ENCODE data around the gene MAMDC2.
A peak's percentile ranks its signal among the peaks of the same experiment; 100 is the strongest.
"Not testable (repeated sequence)": the region's sequence is repeated elsewhere in the genome, so short reads cannot be mapped to it uniquely, and the experiment has no call there.

Gene MAMDC2

GRCh38 chr9:70204743-70205142 lies 161.1 kb downstream of the MAMDC2 start:
- not testable (repeated sequence) for DNase-seq (ENCODE audit: low read depth in 2 of 2)

GRCh38 chr9:70205366-70206020 lies 161.8 kb downstream of the MAMDC2 start:
- no peak for DNase-seq (ENCODE audit: low read depth in 2 of 2)

GRCh38 chr9:70217029-70217428 lies 173.4 kb downstream of the MAMDC2 start:
- no peak for DNase-seq (ENCODE audit: low read depth in 2 of 2)

- DNase-seq (ENCODE audit: low read depth in 2 of 2), result no peak
Measured at GRCh38 chr9:70218767-70219166, 175.1 kb downstream of the MAMDC2 start.

- DNase-seq (ENCODE audit: low read depth in 2 of 2), result no peak
Measured at GRCh38 chr9:70220216-70220615, 176.6 kb downstream of the MAMDC2 start.

GRCh38 chr9:70222354-70222753 lies 178.7 kb downstream of the MAMDC2 start:
- no peak for DNase-seq (ENCODE audit: low read depth in 2 of 2)

- DNase-seq (ENCODE audit: low read depth in 2 of 2), result no peak
Measured at GRCh38 chr9:70228118-70228517, 184.5 kb downstream of the MAMDC2 start.

- no peak for DNase-seq (ENCODE audit: low read depth in 2 of 2)
Measured at GRCh38 chr9:70228611-70229010, 185.0 kb downstream of the MAMDC2 start.

GRCh38 chr9:70229026-70229425 lies 185.4 kb downstream of the MAMDC2 start:
- DNase-seq (ENCODE audit: low read depth in 2 of 2), result no peak

- no peak for DNase-seq (ENCODE audit: low read depth in 2 of 2)
Measured at GRCh38 chr9:70229579-70229978, 185.9 kb downstream of the MAMDC2 start.

GRCh38 chr9:70232476-70232875 lies 188.8 kb downstream of the MAMDC2 start:
- no peak for DNase-seq (ENCODE audit: low read depth in 2 of 2)

- DNase-seq (ENCODE audit: low read depth in 2 of 2), result not testable (repeated sequence)
Measured at GRCh38 chr9:70234208-70234607, 190.6 kb downstream of the MAMDC2 start.

- DNase-seq (ENCODE audit: low read depth in 2 of 2), result not testable (repeated sequence)
Measured at GRCh38 chr9:70245952-70246351, 202.3 kb downstream of the MAMDC2 start.

GRCh38 chr9:70250221-70250620 lies 206.6 kb downstream of the MAMDC2 start:
- DNase-seq (ENCODE audit: low read depth in 2 of 2), result no peak

- DNase-seq (ENCODE audit: low read depth in 2 of 2), result no peak
Measured at GRCh38 chr9:70255486-70255885, 211.8 kb downstream of the MAMDC2 start.

- no peak for DNase-seq (ENCODE audit: low read depth in 2 of 2)
Measured at GRCh38 chr9:70256123-70256551, 212.5 kb downstream of the MAMDC2 start.

- DNase-seq (ENCODE audit: low read depth in 2 of 2), result no peak
Measured at GRCh38 chr9:70257502-70257901, 213.9 kb downstream of the MAMDC2 start.

- DNase-seq (ENCODE audit: low read depth in 2 of 2), result peak in 1 of 2 experiments; percentile 25
Measured at GRCh38 chr9:70257991-70258691, 214.5 kb downstream of the MAMDC2 start.

- DNase-seq (ENCODE audit: low read depth in 2 of 2), result peak; percentile 77 to 78
Measured at GRCh38 chr9:70258692-70259511, 215.3 kb downstream of the MAMDC2 start, which contains the start of gene SMC5. Gene SMC5, plus strand, starts transcription at chr9:70258978. Its CDS starts 101 bp downstream, at chr9:70259079.

GRCh38 chr9:70259512-70259802 lies 215.8 kb downstream of the MAMDC2 start:
- no peak for DNase-seq (ENCODE audit: low read depth in 2 of 2)

- DNase-seq (ENCODE audit: low read depth in 2 of 2), result no peak
Measured at GRCh38 chr9:70260007-70260443, 216.4 kb downstream of the MAMDC2 start.

GRCh38 chr9:70260606-70261005 lies 217.0 kb downstream of the MAMDC2 start:
- no peak for DNase-seq (ENCODE audit: low read depth in 2 of 2)

Data from stimulated activated CD4-positive, alpha-beta T cell treated with anti-CD3 and anti-CD28 coated beads, Interleukin-12 subunit alpha, Interleukin-12 subunit beta, amount 100 ng/mL, for 24 hours (primary cell).